IMR-90 (cell line): ENCODE results near the gene CATSPER3. TPM values are rescaled to one million over a fixed set of nuclear protein-coding genes. Genes with fewer than 3 reads are reported as not detected.

Experiments
- ATAC-seq: fragments of 200-7000 bp; cut with Tn5 transposase; 2 replicates; pipeline ENCODE4 v1.9.1; 2020; ENCODE audit warnings: low read depth, mild to moderate bottlenecking, moderate library complexity
- BruUV-seq: library from RNA; stranded (reverse); fragments of 400-500 nt; replicated peaks from 2 replicates; lab custom pipeline; 2021; lab: Mats Ljungman, UMichigan
- CTCF ChIA-PET: fragments of 300-600 bp; formaldehyde crosslinking; extraction: SDS; loops from one replicate; lab custom pipeline; 2021; ENCODE audit warnings: antibody characterized with exemption; lab: Yijun Ruan, JAX
- POLR2A ChIA-PET: fragments of 300-600 bp; sonication (Branson Sonifier 250); formaldehyde crosslinking; loops from one replicate; lab custom pipeline; 2022; ENCODE audit warnings: antibody characterized with exemption; ENCODE audit not compliant: unreplicated experiment; lab: Charles Lee
- DNase-seq: peaks from one replicate; pipeline ENCODE4 v3.0.0; 2013
- H2AFZ ChIP-seq: replicated peaks from 2 replicates; pipeline ENCODE3; 2013; ENCODE audit warnings: low read length, mild to moderate bottlenecking; ENCODE audit not compliant: poor library complexity
- H2AK5ac ChIP-seq: 2 replicates; pipeline ENCODE4 v1.6.1; 2013; ENCODE audit warnings: low read depth, low read length, inconsistent platforms
- H2AK9ac ChIP-seq: replicated peaks from 2 replicates; pipeline ENCODE3; 2013; ENCODE audit warnings: mild to moderate bottlenecking, low read depth, low read length, moderate library complexity; ENCODE audit not compliant: poor library complexity
- H2BK120ac ChIP-seq: 2 replicates; pipeline ENCODE4 v1.6.1; 2013; ENCODE audit warnings: low read depth, low read length, inconsistent platforms
- H2BK15ac ChIP-seq: 3 replicates; pipeline ENCODE4 v1.6.1; 2013; ENCODE audit warnings: low read depth, low read length, inconsistent platforms
- H2BK20ac ChIP-seq: 2 replicates; pipeline ENCODE4 v1.6.1; 2013; ENCODE audit warnings: low read depth, mild to moderate bottlenecking, inconsistent platforms, low read length, moderate library complexity
- H2BK5ac ChIP-seq: 2 replicates; pipeline ENCODE4 v1.6.1; 2013; ENCODE audit warnings: mild to moderate bottlenecking, low read depth, low read length, inconsistent platforms; ENCODE audit not compliant: poor library complexity, severe bottlenecking
- H3K14ac ChIP-seq: replicated peaks from 2 replicates; pipeline ENCODE4 v1.6.1; 2013; ENCODE audit warnings: low read depth, low read length, inconsistent platforms
- H3K18ac ChIP-seq: 2 replicates; pipeline ENCODE4 v1.6.1; 2013; ENCODE audit warnings: low read depth, low read length, control low read depth
- H3K23ac ChIP-seq: 2 replicates; pipeline ENCODE4 v1.6.1; 2013; ENCODE audit warnings: low read depth, low read length, inconsistent platforms
- H3K27ac ChIP-seq: 2 replicates; pipeline ENCODE4 v1.5.1; 2013; ENCODE audit warnings: mild to moderate bottlenecking, control low read depth, low read length; ENCODE audit not compliant: insufficient read depth
- H3K27me3 ChIP-seq: 2 replicates; pipeline ENCODE4 v1.6.1; 2013; ENCODE audit warnings: low read length; ENCODE audit not compliant: control insufficient read depth, insufficient read depth
- H3K36me3 ChIP-seq: 2 replicates; pipeline ENCODE4 v1.6.1; 2013; ENCODE audit warnings: low read length, mixed read lengths; ENCODE audit not compliant: control insufficient read depth, insufficient read depth
- H3K4ac ChIP-seq: 2 replicates; pipeline ENCODE4 v1.6.1; 2013; ENCODE audit warnings: low read depth, low read length, inconsistent platforms
- H3K4me1 ChIP-seq: 2 replicates; pipeline ENCODE4 v1.6.1; 2013; ENCODE audit warnings: low read length, mixed read lengths; ENCODE audit not compliant: control insufficient read depth, insufficient read depth
- H3K4me2 ChIP-seq: 2 replicates; pipeline ENCODE4 v1.6.1; 2013; ENCODE audit warnings: low read depth, mild to moderate bottlenecking, control low read depth, low read length, moderate library complexity
- H3K4me3 ChIP-seq: 2 replicates; pipeline ENCODE4 v1.5.1; 2013; ENCODE audit warnings: low read depth, mild to moderate bottlenecking, control low read depth, low read length, moderate library complexity; ENCODE audit not compliant: insufficient read depth
- H3K56ac ChIP-seq: 2 replicates; pipeline ENCODE4 v1.6.1; 2013; ENCODE audit warnings: low read length, inconsistent platforms; ENCODE audit not compliant: insufficient read depth; ENCODE audit errors: extremely low read depth
- H3K79me1 ChIP-seq, 2 experiments: 2 replicates each; pipeline ENCODE4 v1.6.1; 2013; ENCODE audit warnings: low read length in 2 of 2, inconsistent platforms in 1 of 2, low read depth in 1 of 2
- H3K9ac ChIP-seq: 2 replicates; pipeline ENCODE4 v1.6.1; 2013; ENCODE audit warnings: low read depth, low read length, control low read depth
- H3K9me1 ChIP-seq: 2 replicates; pipeline ENCODE4 v1.6.1; 2013; ENCODE audit warnings: low read length, inconsistent platforms; ENCODE audit not compliant: insufficient read depth
- H3K9me3 ChIP-seq: 2 replicates; pipeline ENCODE4 v1.6.1; 2013; ENCODE audit warnings: low read length; ENCODE audit not compliant: control insufficient read depth, insufficient read depth
- H4K20me1 ChIP-seq: 2 replicates; pipeline ENCODE4 v1.6.1; 2013; ENCODE audit warnings: low read length, inconsistent platforms; ENCODE audit not compliant: insufficient read depth
- H4K5ac ChIP-seq: 2 replicates; pipeline ENCODE4 v1.6.1; 2013; ENCODE audit warnings: mild to moderate bottlenecking, low read depth, low read length, control low read depth
- H4K8ac ChIP-seq, 2 experiments: 2 replicates each; pipeline ENCODE4 v1.6.1; 2013; ENCODE audit warnings: low read depth in 2 of 2, low read length in 2 of 2, control low read depth in 1 of 2, inconsistent platforms in 1 of 2
- H4K91ac ChIP-seq: 2 replicates; pipeline ENCODE4 v1.6.1; 2013; ENCODE audit warnings: low read depth, low read length, inconsistent platforms; ENCODE audit not compliant: insufficient read depth
- BHLHE40 ChIP-seq: fragments of 150-350 bp; IDR thresholded peaks from 2 replicates; pipeline ENCODE4 v1.6.1; 2016; ENCODE audit warnings: mild to moderate bottlenecking, low read depth, low read length
- CEBPB ChIP-seq: IDR thresholded peaks from 2 replicates; pipeline ENCODE4 v1.6.1; 2012; ENCODE audit warnings: low read depth, low read length, improper control_type of control experiment
- CTCF ChIP-seq: conservative IDR thresholded peaks from 2 replicates; pipeline ENCODE4 v1.5.1; 2012; ENCODE audit warnings: mild to moderate bottlenecking, low read depth, low read length, improper control_type of control experiment
- ELK1 ChIP-seq: fragments of 150-350 bp; IDR thresholded peaks from 2 replicates; pipeline ENCODE4 v1.6.1; 2016; ENCODE audit warnings: low read depth, mild to moderate bottlenecking, low read length, moderate library complexity, borderline replicate concordance
- FOS ChIP-seq: fragments of 150-350 bp; IDR thresholded peaks from 2 replicates; pipeline ENCODE4 v1.6.1; 2016; ENCODE audit warnings: low read depth, low read length
- MAFK ChIP-seq: IDR thresholded peaks from 2 replicates; pipeline ENCODE4 v1.6.1; 2012; ENCODE audit warnings: low read depth, low read length, improper control_type of control experiment
- MAZ ChIP-seq: IDR thresholded peaks from 2 replicates; pipeline ENCODE4 v1.6.1; 2012; ENCODE audit warnings: low read depth, mild to moderate bottlenecking, low read length, improper control_type of control experiment, moderate library complexity, borderline replicate concordance
- MXI1 ChIP-seq: IDR thresholded peaks from 2 replicates; pipeline ENCODE4 v1.6.1; 2012; ENCODE audit warnings: low read depth, mild to moderate bottlenecking, low read length, moderate library complexity, borderline replicate concordance
- NFE2L2 ChIP-seq: fragments of 150-350 bp; IDR thresholded peaks from 2 replicates; pipeline ENCODE4 v1.6.1; 2016; ENCODE audit warnings: low read depth, mild to moderate bottlenecking, low read length
- RAD21 ChIP-seq: IDR thresholded peaks from 2 replicates; pipeline ENCODE4 v1.6.1; 2012; ENCODE audit warnings: low read length, improper control_type of control experiment
- RCOR1 ChIP-seq: IDR thresholded peaks from 2 replicates; pipeline ENCODE4 v1.6.1; 2012; ENCODE audit warnings: mild to moderate bottlenecking, low read length, improper control_type of control experiment; ENCODE audit not compliant: insufficient replicate concordance
- RFX5 ChIP-seq: IDR thresholded peaks from 2 replicates; pipeline ENCODE4 v1.8.0; 2012; ENCODE audit warnings: low read depth, mild to moderate bottlenecking, low read length, moderate library complexity
- SMC3 ChIP-seq: fragments of 150-350 bp; IDR thresholded peaks from 2 replicates; pipeline ENCODE4 v1.6.1; 2016; ENCODE audit warnings: low read depth, mild to moderate bottlenecking, antibody characterized with exemption, low read length, moderate library complexity
- USF2 ChIP-seq: fragments of 150-350 bp; IDR thresholded peaks from 2 replicates; pipeline ENCODE4 v1.6.1; 2017; ENCODE audit warnings: mild to moderate bottlenecking, antibody characterized with exemption, low read length, low read depth
- WGBS, 2 experiments: methylation state at CpG; one replicate each; pipeline versions ENCODE4 v1.1.5 to v1.1.7; 2013; ENCODE audit warnings: missing lambda C conversion rate in 2 of 2; ENCODE audit not compliant: insufficient read length in 1 of 2; ENCODE audit errors: extremely low coverage in 2 of 2; 5-methylcytosine and 5-hydroxymethylcytosine counted together
- dilution Hi-C: fragments of 300-500 bp; cut with HindIII; formaldehyde crosslinking; loops from one replicate; pipeline ENCODE4 v1.14.3; 2018; ENCODE audit warnings: low sequenced_read_pairs; ENCODE audit not compliant: unreplicated experiment
- in situ Hi-C: fragments of 300-500 bp; cut with MboI; formaldehyde crosslinking; loops from 3 replicates; pipeline ENCODE4 v1.14.3; 2019; ENCODE audit warnings: low sequenced_read_pairs, inconsistent platforms, mixed read lengths
- intact Hi-C: fragments of 100-400 bp; cut with micrococcal nuclease; formaldehyde crosslinking; loops from 2 replicates; pipeline ENCODE4 v1.10.0; 2022
- polyA plus RNA-seq, 3 experiments: library from polyadenylated mRNA; depleted of rRNA; stranded (reverse); fragments of >200 nt; gene quantifications; 2 replicates each; pipeline ENCODE4 v1.2.3, GENCODE V29; 2012; ENCODE audit warnings: low replicate concordance in 1 of 3
- total RNA-seq: library from RNA; depleted of rRNA; stranded (reverse); fragments of >200 nt; gene quantifications from 2 replicates; pipeline ENCODE4 v1.2.3, GENCODE V29; 2012

CATSPER3 gene
- total and polyA plus RNA-seq, 2 of the 4 experiments (the other 2 are of a cell fraction) = under 0.01 to 0.12 TPM

- Histone ChIP-seq H2BK120ac (no peak overlapping the region), H3K27ac (no peak overlapping the region), H3K36me3 (peaks cover 2% of the 10 kb centered on the region; the same call in 1 of the 2 replicates), H3K4me3 (no peak overlapping the region), H4K8ac (no peak overlapping the region), H3K79me1 (no peaks in the 10 kb centered on the region), H3K9me3 (peaks cover 11% of the 10 kb centered on the region; the same call in 1 of the 2 replicates), H4K91ac (no peak overlapping the region), H3K14ac (no peak overlapping the region), H2BK15ac (no peak overlapping the region), H3K27me3 (peaks cover 70% of the 10 kb centered on the region), H3K4me1 (no peaks in the 10 kb centered on the region; the same call in 1 of the 2 replicates), H3K4me2 (no peak overlapping the region), H2AK9ac (no peak overlapping the region), H4K20me1 (0 out of 2 replicates have a peak, but pooled peaks cover 3% of the 10 kb centered on the region), H3K23ac (no peak overlapping the region), H3K9me1 (0 out of 2 replicates have a peak, but pooled peaks cover 5% of the 10 kb centered on the region), H2AFZ (no peak overlapping the region), H2BK5ac (no peak overlapping the region), H3K56ac (no peak overlapping the region), H3K9ac (no peak overlapping the region), H4K5ac (no peak overlapping the region), H3K18ac (no peak overlapping the region), H2AK5ac (no peak overlapping the region), H3K4ac (no peak overlapping the region), H2BK20ac (no peak overlapping the region)
- BruUV-seq = no TSS peak
- in situ Hi-C loops (no loop called here), intact Hi-C loops (no loop called here), dilution Hi-C loops (no loop called here)
- POLR2A ChIA-PET = no interaction called here
- ATAC-seq (no peak), DNase-seq (no peak)
- no CpG with 5 or more reads among the region's 12 CpGs for WGBS, 2 experiments
- TF ChIP-seq BHLHE40 = no peak
- TF ChIP-seq USF2 = no peak
- no peak for TF ChIP-seq CEBPB
- no peak for TF ChIP-seq RAD21
- no peak for TF ChIP-seq CTCF
- no peak for TF ChIP-seq FOS
- TF ChIP-seq MAFK = no peak
- no peak for TF ChIP-seq MXI1
- no peak for TF ChIP-seq RFX5
- TF ChIP-seq MAZ = no peak
- TF ChIP-seq SMC3 = no peak
- no peak for TF ChIP-seq RCOR1
- TF ChIP-seq ELK1 = no peak
- TF ChIP-seq NFE2L2 = no peak
- CTCF ChIA-PET = no interaction called here
Measured at GRCh38 chr5:135041145-135041587, 73.5 kb downstream of the CATSPER3 start.
